Activated T-helper 1 cell treated with anti-CD3 and anti-CD28 coated beads, Interleukin-2, amount 50 U/mL, for 16 hours (primary cell): ENCODE results near the gene DLG2.

ENCODE experiments used
- DNase-seq, 2 donors: peaks; one replicate each; pipeline ENCODE4 v3.0.0-alpha.2; 2020; ENCODE audit warnings: low read depth in 1 of 2, low spot score in 1 of 2

DLG2 gene

DNA sequence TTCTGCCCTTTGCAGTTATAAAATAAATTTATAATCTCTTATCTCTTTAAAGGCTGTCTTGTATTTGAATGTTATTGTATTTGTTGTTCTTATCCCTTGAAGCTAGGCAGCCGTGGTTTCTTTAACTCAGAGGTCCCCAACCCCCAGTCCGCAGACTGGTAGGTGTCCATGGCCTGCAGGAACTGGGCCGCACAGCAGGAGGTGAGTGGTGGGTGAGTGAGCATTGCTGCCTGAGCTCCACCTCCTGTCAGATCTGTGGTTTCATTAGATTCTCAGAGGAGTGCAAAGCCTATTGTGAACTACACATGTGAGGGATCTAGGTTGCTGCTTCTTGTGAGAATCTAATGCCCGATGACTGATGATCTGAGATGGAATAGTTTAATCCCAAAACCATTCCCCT, 1961.0 kb downstream of the DLG2 start:
- DNase-seq = no peak

DNA sequence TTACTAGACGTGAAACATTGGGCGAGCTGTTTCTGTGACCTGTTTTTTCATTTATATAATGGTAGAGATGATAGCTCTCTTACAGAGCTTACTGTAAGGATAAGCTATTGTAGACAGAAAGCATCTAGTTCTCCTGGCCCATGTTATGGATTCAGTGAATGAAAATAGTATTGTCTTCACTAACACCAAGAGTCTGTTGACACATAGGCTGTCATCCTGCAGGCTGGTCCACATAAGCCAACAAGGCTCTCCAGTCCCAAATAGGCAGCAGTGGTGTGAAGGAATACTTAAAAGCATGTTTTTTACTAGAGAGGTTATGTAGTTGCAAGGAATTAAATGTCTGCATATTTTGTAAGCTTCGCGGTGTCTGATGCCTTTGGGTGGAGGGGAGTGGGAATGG, 1963.2 kb downstream of the DLG2 start:
- no peak for DNase-seq

DNA sequence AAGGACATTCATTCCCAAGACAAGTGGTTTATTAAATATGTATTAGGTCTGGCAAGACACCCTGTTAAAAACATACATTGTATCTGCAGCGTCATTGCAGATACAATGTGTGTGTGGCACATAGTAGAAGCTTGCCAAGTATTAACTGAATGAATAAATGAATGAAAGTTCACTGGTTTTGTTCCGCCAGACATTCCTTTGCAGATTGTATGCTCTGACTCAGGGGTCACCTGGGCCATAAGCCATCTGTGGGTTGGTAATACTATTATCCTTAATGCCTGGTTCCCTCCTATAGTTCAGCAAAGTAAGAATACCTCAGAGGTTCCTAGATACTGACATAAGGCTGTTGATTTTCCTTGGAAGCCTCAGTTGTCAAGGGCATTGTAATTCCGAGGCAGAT, 1963.7 kb downstream of the DLG2 start:
- DNase-seq = no peak

DNA sequence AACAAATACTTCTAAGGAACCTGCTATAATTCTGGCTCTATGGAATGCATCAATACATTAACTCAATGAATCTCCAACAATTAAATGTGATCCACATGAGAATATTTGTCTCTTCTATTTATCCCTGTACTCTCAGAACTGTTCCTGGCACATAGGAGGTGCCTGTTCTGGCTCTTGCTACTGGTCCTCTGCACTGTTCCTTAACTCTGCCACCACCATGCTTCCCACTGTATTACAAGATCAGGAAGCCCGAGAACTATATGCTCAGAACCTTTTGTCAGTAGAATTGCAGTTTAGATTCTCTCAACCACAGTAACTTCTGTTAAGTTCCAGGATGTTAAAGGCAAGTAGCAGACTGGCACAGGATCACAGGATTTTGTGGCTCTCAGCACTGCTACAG, 1964.7 kb downstream of the DLG2 start:
- DNase-seq = no peak

DNA sequence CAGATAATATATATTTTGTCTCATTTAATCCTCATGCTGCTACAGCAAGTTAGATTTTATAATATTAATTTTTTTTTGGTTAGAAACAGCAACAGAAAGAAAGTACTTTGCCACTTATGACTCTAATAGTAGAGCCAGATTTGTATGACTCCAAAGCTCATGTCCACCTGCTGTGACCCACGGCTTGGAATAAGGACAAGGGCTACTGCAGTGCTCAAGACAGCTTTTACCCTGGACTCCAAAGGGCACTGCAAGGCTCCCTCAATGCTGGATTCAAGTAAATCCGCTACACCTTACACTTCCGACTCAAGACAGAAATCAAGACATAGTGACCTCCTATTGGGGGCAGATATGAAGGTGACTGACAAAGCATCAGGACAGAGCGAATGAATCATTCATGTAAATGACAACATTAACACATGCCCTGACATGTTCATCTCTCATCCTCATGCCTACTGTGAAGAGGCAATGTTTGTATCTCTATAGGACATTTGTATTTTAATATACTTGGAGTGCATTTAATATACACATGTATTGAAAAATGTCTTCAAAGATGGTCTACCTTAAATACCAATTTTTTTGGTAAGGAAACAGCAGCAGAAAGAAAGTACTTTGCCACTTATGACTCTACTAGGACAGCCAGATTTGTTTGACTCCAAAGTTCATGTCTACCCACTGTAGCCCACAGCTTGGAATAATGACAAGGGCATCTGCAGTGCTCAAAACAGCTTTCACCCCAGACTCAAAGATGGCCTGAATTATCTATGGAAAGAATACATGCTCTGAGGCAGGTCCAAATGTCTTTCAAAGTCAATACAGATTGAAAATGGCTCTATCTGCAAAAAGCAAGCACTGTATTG, 1965.4 kb downstream of the DLG2 start:
- no peak for DNase-seq

- DNase-seq = no peak
Observed at GRCh38 chr11:83659466-83659865, 1967.7 kb downstream of the DLG2 start.

- DNase-seq = no peak
Observed at GRCh38 chr11:83656796-83657330, 1970.3 kb downstream of the DLG2 start.

DNA sequence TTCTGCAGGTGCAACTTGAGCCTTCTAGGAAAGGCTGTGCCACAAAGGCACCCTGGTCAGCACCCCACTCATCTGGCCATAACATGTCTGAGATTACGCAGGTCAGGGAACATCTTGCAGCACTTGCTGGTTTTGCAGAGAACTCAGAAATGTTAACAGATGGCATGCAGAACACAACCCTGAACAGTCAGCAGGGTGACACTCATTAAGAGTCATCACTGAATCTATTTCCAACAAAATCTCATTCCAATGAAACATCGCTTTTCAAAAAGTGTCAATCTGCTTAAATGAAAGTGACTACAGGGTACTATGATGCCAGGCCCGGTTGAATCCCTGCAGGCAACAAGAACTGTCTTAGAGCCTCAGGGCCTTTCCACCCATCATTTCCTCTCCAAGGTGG, 1971.2 kb downstream of the DLG2 start:
- no peak for DNase-seq

GRCh38 chr11:83649528-83649855, 1977.7 kb downstream of the DLG2 start:
- no peak for DNase-seq

- no peak for DNase-seq
Observed at GRCh38 chr11:83648610-83649527, 1978.3 kb downstream of the DLG2 start.

GRCh38 chr11:83645561-83645960, 1981.6 kb downstream of the DLG2 start:
- DNase-seq = no peak

- DNase-seq = no peak
Observed at GRCh38 chr11:83643115-83643514, 1984.0 kb downstream of the DLG2 start.

DNA sequence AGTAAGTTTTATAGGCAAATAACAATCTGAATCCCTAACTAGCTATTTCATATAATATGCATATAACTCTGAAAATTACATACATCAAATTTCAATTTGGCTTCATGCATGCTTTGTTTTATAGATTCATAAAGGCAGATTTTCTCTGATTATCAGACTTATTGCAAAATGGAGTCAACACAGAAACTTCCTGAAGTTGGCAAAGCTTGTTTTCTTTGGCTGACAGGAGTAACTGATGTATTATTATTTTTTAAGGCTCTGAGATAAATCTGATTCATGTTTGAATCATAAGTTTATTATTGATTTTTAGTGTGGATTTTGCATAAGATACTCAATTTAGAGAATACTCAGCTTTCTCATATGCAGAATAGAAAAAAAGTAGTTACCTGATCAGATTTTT, 1984.6 kb downstream of the DLG2 start:
- DNase-seq = no peak

GRCh38 chr11:83641511-83641910, 1985.6 kb downstream of the DLG2 start:
- no peak for DNase-seq

- DNase-seq = no peak
Observed at GRCh38 chr11:83639995-83640758, 1987.0 kb downstream of the DLG2 start.

GRCh38 chr11:83635166-83635565, 1992.0 kb downstream of the DLG2 start:
- DNase-seq = no peak

GRCh38 chr11:83630211-83630610, 1996.9 kb downstream of the DLG2 start:
- DNase-seq = no peak

- no peak for DNase-seq
Observed at GRCh38 chr11:83629775-83630174, 1997.4 kb downstream of the DLG2 start.

GRCh38 chr11:83628622-83629355, 1998.4 kb downstream of the DLG2 start:
- DNase-seq = no peak

DNA sequence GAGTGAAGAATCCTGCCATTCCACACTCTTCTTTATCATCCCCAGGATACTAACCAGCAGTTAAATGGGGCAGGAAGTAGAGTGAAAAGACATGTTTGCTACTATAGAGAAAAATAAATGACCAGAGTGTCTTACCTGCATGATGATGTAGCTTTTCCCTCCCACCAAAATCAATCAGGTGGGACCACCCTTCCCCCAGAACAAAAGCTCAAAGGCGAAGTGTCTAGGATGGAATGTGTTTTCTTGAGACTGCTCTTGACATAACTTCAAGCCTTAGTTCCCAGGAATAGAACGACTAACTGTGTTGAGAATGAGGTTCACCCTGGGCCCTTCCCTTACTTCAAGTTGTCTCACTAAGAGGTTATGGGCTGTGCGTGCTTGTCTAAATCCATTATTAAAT, 2001.8 kb downstream of the DLG2 start:
- DNase-seq = no peak

DNA sequence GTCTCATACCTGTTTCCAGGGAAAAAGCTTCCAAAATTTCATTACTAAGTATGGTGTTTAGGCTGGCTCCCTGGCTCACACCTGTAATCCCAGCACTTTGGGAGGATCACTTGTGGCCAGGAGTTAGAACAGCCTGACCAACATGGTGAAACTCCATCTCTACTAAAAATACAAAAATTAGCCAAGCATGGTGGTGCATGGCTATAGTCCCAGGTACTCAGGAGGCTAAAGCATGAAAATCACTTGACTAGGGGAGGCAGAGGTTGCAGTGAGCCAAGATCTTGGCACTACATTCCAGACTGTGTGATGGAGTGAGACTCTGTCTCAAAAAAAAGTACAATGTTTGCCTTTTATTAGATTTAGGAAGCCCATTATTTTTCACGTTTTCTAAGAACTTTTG, 2009.5 kb downstream of the DLG2 start:
- DNase-seq = no peak
